Suppressor macrophage treated with lipopolysaccharide for 1 hour (primary cell): ENCODE data around the gene CBFA2T2.
"Not testable (repeated sequence)": the region's sequence is repeated elsewhere in the genome, so short reads cannot be mapped to it uniquely, and the experiment has no call there.

Experiments used
- DNase-seq, 3 donors: peaks; one replicate each; pipeline ENCODE4 v3.0.0-alpha.2; 2020 to 2022

The CBFA2T2 gene

GRCh38 chr20:33472868-33473435 lies 16.9 kb upstream of the CBFA2T2 start:
- no peak for DNase-seq

- DNase-seq: no peak
Measured at GRCh38 chr20:33474097-33474873, 15.6 kb upstream of the CBFA2T2 start.

GRCh38 chr20:33474963-33475362 lies 14.9 kb upstream of the CBFA2T2 start:
- DNase-seq: no peak

GRCh38 chr20:33475381-33476152 lies 14.3 kb upstream of the CBFA2T2 start:
- no peak for DNase-seq

GRCh38 chr20:33477386-33478234 lies 12.3 kb upstream of the CBFA2T2 start:
- DNase-seq: no peak

GRCh38 chr20:33480048-33480447 lies 9.8 kb upstream of the CBFA2T2 start:
- no peak for DNase-seq

- no peak for DNase-seq
Measured at GRCh38 chr20:33481431-33481941, 8.4 kb upstream of the CBFA2T2 start.

GRCh38 chr20:33482581-33482980 lies 7.3 kb upstream of the CBFA2T2 start:
- DNase-seq: no peak

- not testable (repeated sequence) for DNase-seq
Measured at GRCh38 chr20:33483186-33483585, 6.7 kb upstream of the CBFA2T2 start.

- DNase-seq: no peak
Measured at GRCh38 chr20:33488201-33488600, 1.7 kb upstream of the CBFA2T2 start.

- not testable (repeated sequence) for DNase-seq
Measured at GRCh38 chr20:33488661-33489494, 1.0 kb upstream of the CBFA2T2 start.

- peak; percentile 99 to 100 (median 99) for DNase-seq
Measured at GRCh38 chr20:33489495-33490022, 337 bp upstream of the CBFA2T2 start.

- peak in 1 of 3 donors; percentile 12 for DNase-seq
Measured at GRCh38 chr20:33490934-33491656, 1.2 kb downstream of the CBFA2T2 start.

- DNase-seq: no peak
Measured at GRCh38 chr20:33493076-33493766, 3.3 kb downstream of the CBFA2T2 start.

- not testable (repeated sequence) for DNase-seq
Measured at GRCh38 chr20:33496776-33497175, 6.9 kb downstream of the CBFA2T2 start.

GRCh38 chr20:33499355-33499754 lies 9.5 kb downstream of the CBFA2T2 start:
- DNase-seq: no peak

GRCh38 chr20:33501000-33501399 lies 11.1 kb downstream of the CBFA2T2 start:
- no peak for DNase-seq

GRCh38 chr20:33503564-33503963 lies 13.7 kb downstream of the CBFA2T2 start:
- DNase-seq: no peak

GRCh38 chr20:33506576-33506975 lies 16.7 kb downstream of the CBFA2T2 start:
- DNase-seq: no peak

- DNase-seq: no peak
Measured at GRCh38 chr20:33507461-33507860, 17.6 kb downstream of the CBFA2T2 start.
